GM19455 (cell line): ENCODE data around the gene KLHL6.
"Not testable (repeated sequence)": the region's sequence is repeated elsewhere in the genome, so short reads cannot be mapped to it uniquely, and the experiment has no call there.

Source experiments
- ATAC-seq: cut with Tn5 transposase; IDR thresholded peaks from one replicate; pipeline ENCODE4 v1.9.1; 2021; ENCODE audit not compliant: unreplicated experiment

Gene KLHL6

DNA sequence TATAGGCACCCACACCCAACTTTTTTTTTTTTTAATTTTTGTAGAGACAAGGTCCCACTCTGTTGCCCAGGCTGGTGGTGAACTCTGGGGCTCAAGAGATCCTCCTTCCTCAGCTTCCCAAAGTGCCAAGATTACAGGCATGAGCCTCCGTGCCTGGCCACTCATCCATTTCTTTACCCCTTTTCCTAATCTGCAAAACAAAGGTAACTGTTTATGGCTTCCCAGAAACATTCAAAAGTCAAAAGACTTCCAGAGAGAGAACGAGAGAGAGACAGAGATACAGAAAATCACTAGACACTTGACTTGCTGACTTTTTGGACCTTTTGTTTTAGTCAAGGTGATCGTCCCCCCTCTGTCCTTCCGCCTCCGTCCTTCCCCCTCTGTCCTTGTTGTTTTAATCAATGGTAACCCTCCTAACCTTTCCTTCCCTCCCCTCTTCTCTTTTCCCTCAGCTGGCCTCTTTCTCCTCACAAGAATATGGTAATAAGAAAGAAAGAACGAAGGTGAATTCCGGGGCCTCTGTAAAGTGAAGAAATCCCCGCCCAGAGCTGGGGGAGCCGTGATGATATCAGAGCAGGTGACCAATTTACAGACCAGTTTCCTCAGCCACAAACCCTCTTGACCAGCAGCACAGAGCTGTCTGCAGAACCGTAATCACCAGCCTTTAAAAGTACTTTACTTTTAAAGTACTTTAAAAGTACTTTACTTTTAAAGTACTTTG is 21.9 kb downstream of the KLHL6 start:
- no peak for ATAC-seq

GRCh38 chr3:183532620-183533411 is 22.7 kb downstream of the KLHL6 start:
- no peak for ATAC-seq

- no peak for ATAC-seq
These were observed 25.8 kb downstream of the KLHL6 start for GRCh38 chr3:183529717-183530116.

DNA sequence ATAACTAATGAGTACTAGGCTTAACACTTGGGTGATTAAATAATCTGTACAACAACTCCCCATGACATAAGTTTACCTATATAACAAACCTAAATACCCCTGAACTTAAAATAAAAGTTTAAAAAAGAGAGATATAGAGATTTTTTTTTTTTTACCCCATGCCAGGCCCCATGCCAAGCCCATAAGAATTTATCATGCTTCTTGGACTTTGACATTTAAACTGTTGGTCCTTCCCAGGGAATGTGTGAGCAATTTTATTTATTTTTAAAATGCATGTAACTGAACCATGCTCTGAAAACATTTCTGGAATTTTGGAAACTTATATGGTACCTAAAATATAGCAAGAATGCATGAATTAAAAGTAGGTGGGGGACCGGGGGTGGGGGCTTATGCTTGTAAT is 26.3 kb downstream of the KLHL6 start:
- no peak for ATAC-seq

DNA sequence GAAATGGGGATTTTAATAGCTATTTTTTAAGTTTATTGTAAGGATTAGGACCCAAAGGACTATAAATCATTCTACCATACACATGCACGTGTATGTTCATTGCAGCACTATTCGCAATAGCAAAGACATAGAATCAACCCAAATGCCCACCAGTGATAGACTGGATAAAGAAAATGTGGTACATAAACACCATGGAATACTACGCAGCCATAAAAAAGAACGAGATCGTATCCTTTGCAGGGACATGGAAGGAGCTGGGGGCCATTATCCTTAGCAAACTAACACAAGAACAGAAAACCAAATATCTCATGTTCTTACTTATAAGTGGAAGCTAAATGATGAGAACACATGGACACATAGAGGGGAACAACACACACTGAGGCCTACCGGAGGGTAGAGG is 26.7 kb downstream of the KLHL6 start:
- not testable (repeated sequence) for ATAC-seq

DNA sequence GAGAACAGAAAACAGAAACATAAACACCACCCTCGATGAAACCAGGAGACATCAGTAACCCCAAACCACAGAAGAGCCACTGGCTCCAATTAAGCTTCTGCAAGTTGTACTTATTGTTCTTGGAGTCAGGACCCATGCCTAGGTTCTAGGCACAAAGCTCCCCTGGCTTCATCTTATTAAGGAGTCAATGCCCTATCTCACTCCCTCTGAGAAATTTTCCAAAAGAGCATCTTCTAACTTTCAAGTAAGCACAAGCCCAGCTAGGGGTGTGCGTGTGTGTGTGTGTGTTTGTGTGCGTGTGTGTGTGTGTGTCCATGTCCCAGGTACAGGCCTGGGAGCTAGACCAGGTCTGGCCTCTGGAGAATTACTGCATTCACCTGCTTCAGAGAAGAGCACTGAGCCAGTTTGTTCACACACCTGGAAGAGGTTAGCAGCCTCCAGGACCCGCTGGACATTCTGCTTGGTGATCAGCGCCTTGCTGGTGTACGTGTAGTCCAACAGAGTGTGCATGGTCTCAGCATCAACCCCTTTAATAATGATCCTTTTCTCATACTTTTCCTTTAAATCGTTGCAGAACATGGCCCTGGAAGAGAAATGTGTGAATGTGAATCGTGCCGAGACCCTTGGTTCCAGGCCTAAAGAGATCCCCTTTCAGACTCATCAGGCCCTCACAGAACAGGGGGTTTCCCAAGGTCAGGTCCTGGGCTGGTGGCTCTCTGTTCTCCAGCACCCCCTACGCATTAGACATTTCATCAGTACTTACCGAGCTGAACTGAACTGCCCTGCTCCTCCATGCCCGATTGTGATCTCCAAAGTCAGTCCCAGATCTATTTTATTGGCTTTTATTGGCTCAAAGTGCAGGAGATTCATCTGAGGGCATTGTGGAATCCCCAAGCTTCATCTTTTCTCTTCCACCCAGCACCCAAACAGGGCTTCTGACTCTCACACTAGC is 27.8 kb downstream of the KLHL6 start:
- peak; percentile 84 for ATAC-seq

DNA sequence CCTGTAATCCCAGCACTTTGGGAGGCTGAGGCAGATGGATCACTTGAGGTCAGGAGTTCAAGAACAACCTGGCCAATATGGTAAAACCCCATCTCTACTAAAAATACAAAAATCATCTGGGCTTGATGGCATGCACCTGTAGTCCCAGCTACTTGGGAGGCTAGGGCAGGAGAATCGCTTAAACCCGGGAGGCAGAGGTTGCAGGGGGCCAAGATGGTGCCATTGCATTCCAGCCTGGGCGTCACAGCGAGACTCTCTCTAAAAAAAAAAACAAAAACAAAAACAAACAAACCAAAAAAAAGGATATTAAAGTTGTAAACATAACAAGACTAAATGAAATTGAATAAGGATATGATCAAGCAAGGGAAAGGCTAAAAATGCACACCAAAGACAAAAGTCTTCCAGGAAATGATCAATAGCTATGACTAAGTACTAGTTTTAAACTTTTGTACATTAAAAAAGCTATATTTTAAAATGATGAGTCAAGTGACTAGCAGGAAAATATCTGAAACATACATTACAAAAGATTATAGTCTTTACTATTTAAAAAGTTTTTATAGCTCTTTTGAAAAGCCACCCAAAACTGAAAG is 28.6 kb downstream of the KLHL6 start:
- no peak for ATAC-seq

GRCh38 chr3:183524476-183524875 is 31.0 kb downstream of the KLHL6 start:
- ATAC-seq = no peak

DNA sequence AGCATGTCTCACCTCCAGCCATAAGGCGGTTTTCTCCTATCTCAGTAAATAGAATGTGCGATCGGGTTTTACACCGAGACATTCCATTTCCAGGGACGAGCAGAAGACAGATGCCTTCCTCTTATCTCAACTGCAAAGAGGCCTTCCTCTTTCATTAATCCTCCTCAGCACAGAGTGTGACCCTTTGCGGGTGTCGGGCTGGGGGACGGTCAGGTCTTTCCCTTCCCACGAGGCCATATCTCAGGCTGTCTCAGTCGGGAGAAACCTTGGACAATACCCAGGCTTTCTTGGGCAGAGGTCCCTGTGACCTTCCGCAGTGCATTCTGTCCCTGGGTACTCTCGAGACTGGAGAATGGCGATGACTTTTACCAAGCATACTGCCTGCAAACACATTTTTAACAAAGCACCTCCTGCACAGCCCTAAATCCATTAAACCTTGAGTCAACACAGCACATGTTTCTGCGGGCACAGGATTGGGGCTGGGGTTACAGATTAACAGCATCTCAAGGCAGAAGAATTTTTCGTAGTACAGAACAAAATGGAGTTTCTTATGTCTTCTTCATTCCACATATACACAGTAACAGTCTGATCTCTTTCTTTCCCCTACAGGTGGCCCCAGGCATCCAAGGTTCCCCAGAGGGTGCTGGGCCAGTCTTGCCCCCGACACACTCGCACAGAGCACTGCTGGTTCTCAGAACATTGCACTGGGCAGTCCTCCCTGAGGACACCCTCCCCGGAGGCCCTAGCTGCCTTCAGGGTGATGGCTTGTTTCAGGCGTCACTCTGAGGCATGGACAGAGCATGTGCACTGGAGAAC is 34.6 kb downstream of the KLHL6 start:
- ATAC-seq = not testable (repeated sequence)

- ATAC-seq = not testable (repeated sequence)
These were observed 35.2 kb downstream of the KLHL6 start for GRCh38 chr3:183520295-183520694.

DNA sequence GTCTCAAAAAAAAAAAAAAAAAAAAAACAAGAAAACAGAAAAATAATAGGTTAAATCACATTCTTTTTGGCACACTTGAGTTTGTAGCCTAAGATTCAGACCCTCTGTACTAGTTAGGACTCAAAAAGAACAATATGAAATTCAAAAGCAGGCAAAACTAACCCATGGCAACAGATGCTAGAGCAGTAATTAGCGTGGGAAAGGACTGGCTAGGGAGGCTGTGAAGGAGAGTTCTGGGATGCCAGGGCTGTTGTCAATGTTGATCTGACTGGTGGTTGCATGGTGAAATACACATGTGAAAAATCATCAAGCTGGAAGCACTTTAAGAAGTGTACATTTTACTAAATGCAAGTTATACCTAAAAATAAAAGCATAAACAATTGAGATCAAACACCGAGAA is 35.6 kb downstream of the KLHL6 start:
- ATAC-seq = no peak

- ATAC-seq = no peak
These were observed 36.8 kb downstream of the KLHL6 start for GRCh38 chr3:183518491-183519251.

DNA sequence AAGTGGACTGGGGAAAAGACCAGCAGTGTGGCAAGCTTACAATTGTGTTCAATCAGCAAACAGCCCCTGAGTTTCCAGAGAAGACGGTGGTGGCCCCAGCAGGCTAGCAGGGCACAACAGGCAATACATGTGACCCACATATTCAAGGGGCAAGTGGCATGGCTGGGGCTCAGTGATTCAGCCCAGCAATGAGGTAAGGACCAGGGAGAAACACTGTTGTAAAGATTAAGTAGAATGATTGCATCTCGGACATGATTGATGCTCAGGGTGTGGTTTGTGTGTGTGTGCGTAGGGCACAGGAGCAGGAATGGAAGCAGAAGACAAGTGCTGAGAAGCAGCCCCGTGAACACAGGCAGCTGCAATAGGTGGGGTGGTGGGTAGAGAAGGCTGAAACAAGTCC is 37.9 kb downstream of the KLHL6 start:
- ATAC-seq = no peak

GRCh38 chr3:183515968-183516851 is 39.3 kb downstream of the KLHL6 start:
- peak; percentile 68 for ATAC-seq

DNA sequence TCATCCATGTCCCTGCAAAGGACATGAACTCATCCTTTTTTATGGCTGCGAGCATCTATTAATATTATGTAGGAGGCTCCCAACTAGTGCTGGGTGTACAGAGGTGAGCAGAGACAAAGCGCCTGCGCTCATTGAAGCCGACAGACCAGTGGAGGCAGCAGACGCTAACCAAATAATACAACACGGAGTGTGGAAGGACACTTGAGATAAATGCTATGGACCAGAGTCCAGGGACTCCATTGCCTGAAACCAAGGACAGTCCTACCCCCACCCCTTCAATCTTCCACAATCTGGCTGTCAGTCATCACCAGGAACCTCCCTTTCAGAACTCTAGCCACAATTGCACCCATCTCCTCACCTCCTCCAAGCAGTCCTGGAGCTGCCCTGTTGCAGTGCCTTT is 41.5 kb downstream of the KLHL6 start:
- no peak for ATAC-seq

DNA sequence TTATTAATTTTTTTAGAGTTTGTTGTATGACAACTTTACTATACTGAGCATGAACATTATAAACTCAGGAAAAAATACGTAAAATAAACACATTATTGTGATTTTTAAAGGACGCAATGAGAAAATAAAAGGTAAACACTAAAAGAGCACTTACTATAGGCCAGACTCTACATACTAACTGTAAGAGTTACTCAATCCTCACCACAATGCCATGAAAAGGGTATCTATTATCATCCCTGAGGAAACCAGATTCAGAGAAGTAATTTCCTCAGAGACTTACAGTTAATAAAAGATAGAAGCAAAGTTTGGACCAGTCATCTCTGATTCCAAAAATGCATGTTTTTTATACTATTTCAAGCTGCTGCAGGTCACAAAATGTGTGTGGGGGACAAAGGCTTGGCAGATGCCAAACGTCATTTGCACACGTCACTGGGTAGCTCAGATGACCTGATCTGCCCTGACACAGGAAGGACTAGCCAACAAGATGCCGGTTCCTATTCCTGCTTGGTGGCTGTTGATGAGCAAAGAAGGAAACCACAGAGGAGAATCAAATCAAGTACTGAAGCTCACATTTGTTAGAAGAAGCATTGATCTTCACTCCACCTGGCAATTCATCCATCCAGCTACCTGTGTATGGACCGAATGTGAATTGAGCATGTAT is 42.3 kb downstream of the KLHL6 start:
- no peak for ATAC-seq

GRCh38 chr3:183511286-183512131 is 44.0 kb downstream of the KLHL6 start:
- ATAC-seq = not testable (repeated sequence)
